HEK293 (cell line): ENCODE measurements around the gene STK11.

Experiments
- CTCF ChIP-seq: fragments of 450-650 bp; formaldehyde crosslinking; IDR thresholded peaks from 2 replicates; pipeline ENCODE4 v1.5.1; 2016; ENCODE audit warnings: missing biosample characterization, missing genetic modification characterization
- HOXC10 ChIP-seq: sonication (generic); formaldehyde crosslinking; IDR thresholded peaks from 2 replicates; pipeline ENCODE4 v1.8.1; 2023; ENCODE audit warnings: mild to moderate bottlenecking, missing genetic modification reagents
- HOXD13 ChIP-seq: sonication (generic); formaldehyde crosslinking; IDR thresholded peaks from 2 replicates; pipeline ENCODE4 v1.8.0; 2022; ENCODE audit warnings: missing genetic modification reagents, borderline replicate concordance
- TCF7L2 ChIP-seq: IDR thresholded peaks from 2 replicates; pipeline ENCODE4 v1.6.1; 2011; ENCODE audit warnings: low read depth, mild to moderate bottlenecking, inconsistent platforms, low read length, moderate library complexity, borderline replicate concordance
- ZBTB20 ChIP-seq: fragments of 450-650 bp; formaldehyde crosslinking; IDR thresholded peaks from 2 replicates; pipeline ENCODE4 v1.5.1; 2016; ENCODE audit warnings: missing biosample characterization, missing genetic modification characterization
- ZBTB21 ChIP-seq: fragments of 450-650 bp; formaldehyde crosslinking; IDR thresholded peaks from 2 replicates; pipeline ENCODE4 v1.5.1; 2017; ENCODE audit warnings: missing biosample characterization, missing genetic modification characterization
- ZNF501 ChIP-seq: fragments of 450-650 bp; formaldehyde crosslinking; IDR thresholded peaks from 2 replicates; pipeline ENCODE4 v1.5.1; 2016; ENCODE audit warnings: missing biosample characterization, missing genetic modification characterization
- ZNF513 ChIP-seq: fragments of 450-650 bp; IDR thresholded peaks from 2 replicates; pipeline ENCODE4 v1.5.1; 2018; ENCODE audit warnings: missing biosample characterization, missing genetic modification characterization
- ZNF571 ChIP-seq: fragments of 450-650 bp; formaldehyde crosslinking; IDR thresholded peaks from 2 replicates; pipeline ENCODE4 v1.5.0; 2017; ENCODE audit warnings: missing biosample characterization, missing genetic modification characterization

GRCh38 chr19:1270213-1270853 lies 64.8 kb downstream of the STK11 start:
- TF ChIP-seq ZBTB21 (tag by site-specific recombination) (no peak), ZNF571 (tag by site-specific recombination) (no peak), CTCF (tag by site-specific recombination) (no peak), ZNF513 (tag by site-specific recombination) (no peak), ZNF501 (no peak), ZBTB20 (no peak), TCF7L2 (no peak), HOXD13 (CRISPR knock-in tag) (no peak), HOXC10 (CRISPR knock-in tag) (no peak)
